GF-D8 (cell line): ENCODE results near the gene GJC2.

Source experiments
- DNase-seq: peaks from one replicate; lab custom pipeline; 2025; lab: John Stamatoyannopoulos, UW

GJC2 gene

GRCh38 chr1:228194921-228195812, 45.4 kb downstream of the GJC2 start:
- DNase-seq: no peak

GRCh38 chr1:228197555-228198147, 47.9 kb downstream of the GJC2 start:
- no peak for DNase-seq

GRCh38 chr1:228198977-228199590, 49.4 kb downstream of the GJC2 start:
- no peak for DNase-seq

GRCh38 chr1:228204958-228205357, 55.2 kb downstream of the GJC2 start:
- no peak for DNase-seq

- no peak for DNase-seq
These were observed 56.1 kb downstream of the GJC2 start for GRCh38 chr1:228205526-228206436.

GRCh38 chr1:228206582-228207351, 57.0 kb downstream of the GJC2 start:
- no peak for DNase-seq

- DNase-seq: no peak
These were observed 57.7 kb downstream of the GJC2 start for GRCh38 chr1:228207381-228207810.

GRCh38 chr1:228207851-228208821, 58.4 kb downstream of the GJC2 start, which contains the start of gene OBSCN:
Gene OBSCN, plus strand, starts transcription at chr1:228208044. Its CDS starts 3,740 bp downstream, at chr1:228211784.
- no peak for DNase-seq

- DNase-seq: no peak
These were observed 59.3 kb downstream of the GJC2 start for GRCh38 chr1:228208831-228209551.
